ENCODE data around the gene SLC11A2.

- peak; percentile 97 for TF ChIP-seq CTCF (conservative IDR thresholded peaks at IDR 0.05; ENCODE audit: low read depth, low read length)
- no peak for TF ChIP-seq EZH2 (IDR thresholded peaks at IDR 0.05; ENCODE audit: borderline replicate concordance, low read depth, low read length, poor library complexity, severe bottlenecking)
Measured at GRCh38 chr12:51047655-51048540, 21.7 kb upstream of the SLC11A2 start, which contains the start of gene LETMD1.
